K562 (cell line): ENCODE data around the gene IPPK. TPM values are rescaled to one million over a fixed set of nuclear protein-coding genes. Genes with fewer than 3 reads are reported as not detected.

Source experiments
- CLOCK ChIP-seq: fragments of 250-450 bp; sonication (Bioruptor Pico); IDR thresholded peaks from 2 replicates; pipeline ENCODE4 v1.4.0; 2020; ENCODE audit warnings: mild to moderate bottlenecking, moderate library complexity, borderline replicate concordance
- CUX1 ChIP-seq: fragments of 200-800 bp; sonication (Bioruptor generic); IDR thresholded peaks from 2 replicates; pipeline ENCODE4 v1.6.1; 2016; ENCODE audit warnings: missing genetic modification characterization, missing compliant biosample characterization
- FOS ChIP-seq: IDR thresholded peaks from 3 replicates; pipeline ENCODE4 v1.6.1; 2011; ENCODE audit not compliant: insufficient read length; ENCODE audit errors: extremely low read depth
- NFE2L1 ChIP-seq: fragments of 450-650 bp; IDR thresholded peaks from 2 replicates; pipeline ENCODE4 v1.6.1; 2016; ENCODE audit warnings: missing genetic modification characterization, low read depth, mild to moderate bottlenecking, missing compliant biosample characterization, moderate library complexity, borderline replicate concordance
- PCBP1 ChIP-seq: fragments of 200-400 bp; formaldehyde crosslinking; IDR thresholded peaks from 2 replicates; pipeline ENCODE4 v1.6.1; 2018; ENCODE audit warnings: mild to moderate bottlenecking, low read depth, low read length; ENCODE audit not compliant: poor library complexity, severe bottlenecking
- PKNOX1 ChIP-seq: fragments of 450-650 bp; IDR thresholded peaks from 2 replicates; pipeline ENCODE4 v1.6.1; 2016
- SIRT6 ChIP-seq: IDR thresholded peaks from one replicate; pipeline ENCODE4 v1.6.1; 2012; ENCODE audit warnings: low read depth, mild to moderate bottlenecking, control low read depth, inconsistent platforms, low read length, moderate library complexity
- ZBTB7A ChIP-seq: IDR thresholded peaks from 2 replicates; pipeline ENCODE4 v1.6.1; 2011; ENCODE audit warnings: low read depth, mild to moderate bottlenecking, low read length, moderate library complexity, borderline replicate concordance; ENCODE audit not compliant: control insufficient read depth
- ZNF124 ChIP-seq: sonication (generic); formaldehyde crosslinking; IDR thresholded peaks from 2 replicates; pipeline ENCODE4 v1.8.1; 2022; ENCODE audit warnings: missing genetic modification reagents
- ZNF398 ChIP-seq: fragments of 250-450 bp; sonication (Bioruptor Pico); IDR thresholded peaks from 2 replicates; pipeline ENCODE4 v1.8.0; 2021; ENCODE audit warnings: moderate library complexity, mild to moderate bottlenecking, inconsistent platforms
- polyA plus RNA-seq, 8 experiments: library from polyadenylated mRNA; depleted of rRNA in 4 of 8; stranded (reverse) in 5 of 8; unstranded in 3 of 8; fragments of >200 nt; fragmentation: Nextera tagmentation in 2 of 8; fragmentation: Illumina TruSeq in 1 of 8; extraction: Ambion mirVana in 2 of 8; extraction: Trizol in 1 of 8; gene quantifications; 2 replicates each; pipeline versions ENCODE4 v1.2.1 to v1.2.3, GENCODE V29; 2011 to 2014; ENCODE audit warnings: inconsistent platforms in 1 of 8, missing spikeins in 1 of 8
- total RNA-seq, 7 experiments: library from RNA; depleted of rRNA in 6 of 7; stranded (reverse); fragments of >200 nt in 6 of 7; fragmentation: Illumina TruSeq in 2 of 7; extraction: Trizol in 2 of 7; gene quantifications; 2 replicates each; pipeline versions ENCODE4 v1.2.1 to v1.2.3, GENCODE V29; 2011 to 2021; ENCODE audit warnings: low replicate concordance in 1 of 7

The IPPK gene
- total and polyA plus RNA-seq, 9 of the 15 experiments (the other 6 are each of a cell fraction or from before 2014, with no cell fraction given), result 3.1 to 22.2 (median 11.2) TPM

- no peak for TF ChIP-seq CUX1 (CRISPR knock-in tag)
- no peak for TF ChIP-seq ZNF398 (CRISPR knock-in tag)
- no peak for TF ChIP-seq CLOCK (CRISPR knock-in tag)
- TF ChIP-seq FOS, result no peak
- TF ChIP-seq NFE2L1 (tag), result no peak
- TF ChIP-seq ZBTB7A, result peak; percentile 89
- no peak for TF ChIP-seq ZNF124 (CRISPR knock-in tag)
- no peak for TF ChIP-seq PCBP1
- TF ChIP-seq SIRT6, result no peak
- TF ChIP-seq PKNOX1, result peak; percentile 79
These were observed at the start of gene IPPK (continued) for GRCh38 chr9:92669890-92670708.
